Testis (tissue), 2 donors: ENCODE measurements around the gene ZNF600.

ENCODE experiments used
- POLR2A ChIP-seq: fragments of 450-650 bp; IDR thresholded peaks from one replicate; pipeline ENCODE4 v1.6.1; 2017; ENCODE audit warnings: antibody characterized with exemption, mild to moderate bottlenecking, moderate library complexity
- TF ChIP-seq, protein P1 (sequence below), 3 experiments: fragments of 450-650 bp in 2 of 3; fragments of 200-600 bp in 1 of 3; sonication (generic) in 1 of 3; IDR thresholded peaks; one replicate each; pipeline ENCODE4 v1.5.1; 2016 to 2019; ENCODE audit warnings: antibody characterized with exemption in 3 of 3, mild to moderate bottlenecking in 2 of 3, moderate library complexity in 1 of 3

DNA sequence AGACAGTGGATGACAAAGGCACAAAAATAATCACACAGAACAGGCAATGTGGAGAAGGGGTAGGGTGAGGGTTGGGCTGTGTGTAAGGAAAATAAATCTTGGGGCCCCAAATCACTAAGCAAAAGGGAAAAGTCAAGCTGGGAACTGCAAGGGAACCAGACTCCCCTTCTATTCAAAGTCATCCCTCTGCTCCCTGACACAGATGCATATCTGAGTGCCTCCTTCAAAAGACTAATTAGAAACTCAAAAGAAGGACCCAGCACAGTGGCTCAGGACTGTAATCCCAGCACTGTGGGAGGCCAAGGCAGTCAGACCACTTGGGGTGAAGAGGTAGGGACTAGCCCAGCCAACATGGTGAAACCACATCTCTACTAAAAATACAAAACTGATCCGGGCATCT, 70.1 kb downstream of the ZNF600 start:
- TF ChIP-seq, protein P1, sequence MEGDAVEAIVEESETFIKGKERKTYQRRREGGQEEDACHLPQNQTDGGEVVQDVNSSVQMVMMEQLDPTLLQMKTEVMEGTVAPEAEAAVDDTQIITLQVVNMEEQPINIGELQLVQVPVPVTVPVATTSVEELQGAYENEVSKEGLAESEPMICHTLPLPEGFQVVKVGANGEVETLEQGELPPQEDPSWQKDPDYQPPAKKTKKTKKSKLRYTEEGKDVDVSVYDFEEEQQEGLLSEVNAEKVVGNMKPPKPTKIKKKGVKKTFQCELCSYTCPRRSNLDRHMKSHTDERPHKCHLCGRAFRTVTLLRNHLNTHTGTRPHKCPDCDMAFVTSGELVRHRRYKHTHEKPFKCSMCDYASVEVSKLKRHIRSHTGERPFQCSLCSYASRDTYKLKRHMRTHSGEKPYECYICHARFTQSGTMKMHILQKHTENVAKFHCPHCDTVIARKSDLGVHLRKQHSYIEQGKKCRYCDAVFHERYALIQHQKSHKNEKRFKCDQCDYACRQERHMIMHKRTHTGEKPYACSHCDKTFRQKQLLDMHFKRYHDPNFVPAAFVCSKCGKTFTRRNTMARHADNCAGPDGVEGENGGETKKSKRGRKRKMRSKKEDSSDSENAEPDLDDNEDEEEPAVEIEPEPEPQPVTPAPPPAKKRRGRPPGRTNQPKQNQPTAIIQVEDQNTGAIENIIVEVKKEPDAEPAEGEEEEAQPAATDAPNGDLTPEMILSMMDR (IDR thresholded peaks at IDR 0.05), result no peak
- no peak for TF ChIP-seq POLR2A
